Measurements from ENCODE around the gene TIMM44. TPM values are rescaled to one million over a fixed set of nuclear protein-coding genes. Genes with fewer than 3 reads are reported as not detected.
"Not testable (repeated sequence)": the region's sequence is repeated elsewhere in the genome, so short reads cannot be mapped to it uniquely, and the experiment has no call there.

Gene TIMM44
- total and polyA plus RNA-seq, 9 donors: 29.8 to 110 (median 50.3) TPM

GRCh38 chr19:7962644-7963268 lies 19.3 kb upstream of the TIMM44 start:
- no peaks in the 10 kb centered on the region for H3K36me3 ChIP-seq
- no peak overlapping the region for H3K4me3 ChIP-seq
- no peak for TF ChIP-seq POLR2A (IDR thresholded peaks at IDR 0.05)
- no peaks in the 10 kb centered on the region for H3K27me3 ChIP-seq
- intact Hi-C loops (cut with DNase I): loop anchor here in 1 of 4 donors (10.0 kb wide), 1 partner anchor 292 kb away; no protein-coding TSS in a partner anchor
- no peaks in the 10 kb centered on the region for H3K9me3 ChIP-seq
- no peak overlapping the region for H3K27ac ChIP-seq
- H3K4me1 ChIP-seq (ENCODE audit: insufficient read depth): no peaks in the 10 kb centered on the region
- no peak for DNase-seq
- 80 to 82% (median 81%) methylated on average over 22 of the region's 22 CpGs for WGBS, 3 donors

GRCh38 chr19:7961920-7962626 lies 18.6 kb upstream of the TIMM44 start:
- intact Hi-C loops (cut with DNase I): loop anchor here in 1 of 4 donors (10.0 kb wide), 1 partner anchor 293 kb away; no protein-coding TSS in a partner anchor
- Histone ChIP-seq H3K9me3 (no peaks in the 10 kb centered on the region), H3K27me3 (no peaks in the 10 kb centered on the region), H3K4me3 (no peak overlapping the region), H3K4me1 (ENCODE audit: insufficient read depth) (no peaks in the 10 kb centered on the region), H3K27ac (no peak overlapping the region), H3K36me3 (no peaks in the 10 kb centered on the region)
- DNase-seq: no peak
- 76 to 82% (median 77%) methylated on average over 13 of the region's 13 CpGs for WGBS, 3 donors
- TF ChIP-seq EP300 (IDR thresholded peaks at IDR 0.05) (no peak), POLR2A (IDR thresholded peaks at IDR 0.05) (no peak), CTCF (IDR thresholded peaks at IDR 0.05) (no peak)

- intact Hi-C loops (cut with DNase I): loop anchor here in 1 of 4 donors (10.0 kb wide), 1 partner anchor 294 kb away; no protein-coding TSS in a partner anchor
- H3K4me3 ChIP-seq; H3K9me3 ChIP-seq; H3K36me3 ChIP-seq; DNase-seq; H3K27me3 ChIP-seq; H3K4me1 ChIP-seq (ENCODE audit: insufficient read depth); H3K27ac ChIP-seq: not testable (repeated sequence)
- WGBS, 3 donors: 84 to 92% (median 89%) methylated on average over 4 of the region's 4 CpGs
Measured at GRCh38 chr19:7961082-7961481, 17.6 kb upstream of the TIMM44 start.

DNA sequence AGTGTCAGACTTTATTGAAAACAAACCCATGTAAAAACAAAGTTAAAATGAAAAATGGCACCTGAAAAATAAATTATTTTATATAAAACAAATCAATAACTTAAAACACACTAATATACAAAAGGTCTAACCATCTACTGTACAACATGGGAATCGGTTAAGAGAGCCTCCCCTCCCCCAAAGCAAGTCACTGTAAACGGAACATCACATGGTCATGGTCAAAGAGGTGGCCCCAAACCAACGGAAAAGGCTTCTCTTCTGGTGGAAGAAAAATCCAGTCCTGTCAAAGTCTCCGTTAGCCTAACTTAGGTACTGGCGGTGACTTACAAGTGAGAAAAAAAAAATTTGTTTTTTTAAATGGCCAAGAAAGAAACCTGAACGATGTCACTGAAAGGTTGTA lies 15.7 kb upstream of the TIMM44 start:
- intact Hi-C loops (cut with DNase I): no loop called here
- DNase-seq: no peak
- no peak overlapping the region for H3K4me3 ChIP-seq
- H3K4me1 ChIP-seq (ENCODE audit: insufficient read depth): peaks cover 3% of the 10 kb centered on the region
- H3K9me3 ChIP-seq: no peaks in the 10 kb centered on the region
- no peak overlapping the region for H3K27ac ChIP-seq
- TF ChIP-seq CTCF (IDR thresholded peaks at IDR 0.05) (no peak), EP300 (IDR thresholded peaks at IDR 0.05) (no peak), POLR2A (IDR thresholded peaks at IDR 0.05) (no peak)
- no peaks in the 10 kb centered on the region for H3K27me3 ChIP-seq
- WGBS, 3 donors: 63 to 67% (median 64%) methylated on average over 6 of the region's 6 CpGs
- no peaks in the 10 kb centered on the region for H3K36me3 ChIP-seq

GRCh38 chr19:7955696-7956095 lies 12.2 kb upstream of the TIMM44 start:
- H3K27ac ChIP-seq: no peak overlapping the region
- H3K4me1 ChIP-seq (ENCODE audit: insufficient read depth): peaks cover 3% of the 10 kb centered on the region
- H3K36me3 ChIP-seq: no peaks in the 10 kb centered on the region
- no peaks in the 10 kb centered on the region for H3K27me3 ChIP-seq
- no peaks in the 10 kb centered on the region for H3K9me3 ChIP-seq
- intact Hi-C loops (cut with DNase I): no loop called here
- TF ChIP-seq CTCF (IDR thresholded peaks at IDR 0.05): no peak
- no peak for TF ChIP-seq POLR2A (IDR thresholded peaks at IDR 0.05)
- no peak for TF ChIP-seq EP300 (IDR thresholded peaks at IDR 0.05)
- DNase-seq: no peak
- no peak overlapping the region for H3K4me3 ChIP-seq
- WGBS, 3 donors: 80 to 86% (median 82%) methylated on average over 11 of the region's 11 CpGs

Measured in ovary (tissue), 9 donors.